OCI-LY1 (cell line): ENCODE measurements around the gene GSDMA.

Source experiments
- EZH2 ChIP-seq: fragments of 200-600 bp; sonication (generic), shearing (Covaris generic); IDR thresholded peaks from 2 replicates; pipeline ENCODE4 v1.8.0; 2017; ENCODE audit warnings: borderline replicate concordance, mixed run types, mild to moderate bottlenecking, antibody characterized with exemption, low read length, moderate library complexity, mixed read lengths
- TF ChIP-seq, protein P1 (sequence below): fragments of 200-600 bp; sonication (generic), shearing (Covaris generic); IDR thresholded peaks from 2 replicates; pipeline ENCODE4 v1.5.1; 2017; ENCODE audit warnings: mild to moderate bottlenecking, antibody characterized with exemption, low read length, moderate library complexity, mixed read lengths

DNA sequence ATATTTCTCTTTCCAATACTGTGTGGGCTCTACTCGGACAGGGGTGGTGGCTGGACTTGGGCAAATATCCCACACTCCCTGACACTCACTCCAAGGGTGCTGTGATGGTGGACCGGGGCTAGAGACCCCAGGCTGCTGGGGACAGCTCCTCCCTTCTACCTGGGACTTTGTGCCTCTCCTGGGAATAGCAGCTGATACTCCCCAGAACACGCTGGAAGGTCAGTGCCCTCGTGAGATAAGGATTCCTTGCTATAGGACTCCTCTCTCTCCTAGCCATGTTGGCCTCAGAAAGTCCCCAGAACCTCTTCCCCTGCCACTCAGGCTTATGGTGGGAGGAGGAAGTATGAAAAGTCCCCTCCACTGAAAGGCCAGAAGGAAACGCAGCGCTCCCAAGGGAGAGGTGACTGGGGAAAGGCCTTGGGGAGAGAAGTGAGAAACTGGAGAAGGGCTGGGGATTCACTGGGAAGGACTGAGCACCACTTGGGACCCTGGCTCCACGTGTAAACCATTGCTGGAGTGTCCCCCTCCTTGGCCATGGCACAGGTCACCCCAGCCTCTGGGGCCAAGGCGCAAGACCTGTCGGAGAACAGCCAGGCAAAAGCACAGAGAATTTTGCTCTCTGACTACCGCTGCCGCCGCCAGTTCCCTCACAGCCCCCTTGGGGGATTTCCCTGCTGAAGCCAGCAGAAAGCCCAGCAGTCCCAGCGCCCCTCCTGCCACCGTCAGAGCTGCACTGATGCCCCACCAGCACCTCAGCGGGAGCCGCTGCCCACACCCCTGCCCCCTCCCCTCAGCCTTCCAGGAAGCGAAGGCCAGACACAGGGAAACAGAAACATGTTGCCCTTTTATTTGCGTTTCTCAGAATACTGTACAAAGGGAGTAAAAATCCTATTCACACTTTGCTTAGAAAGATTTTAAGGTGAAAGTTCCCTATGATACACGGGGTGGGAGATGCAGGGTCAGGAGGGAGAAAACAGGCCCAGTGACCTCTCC lies 42.3 kb upstream of the GSDMA start:
- TF ChIP-seq EZH2 = no peak
- TF ChIP-seq, protein P1, sequence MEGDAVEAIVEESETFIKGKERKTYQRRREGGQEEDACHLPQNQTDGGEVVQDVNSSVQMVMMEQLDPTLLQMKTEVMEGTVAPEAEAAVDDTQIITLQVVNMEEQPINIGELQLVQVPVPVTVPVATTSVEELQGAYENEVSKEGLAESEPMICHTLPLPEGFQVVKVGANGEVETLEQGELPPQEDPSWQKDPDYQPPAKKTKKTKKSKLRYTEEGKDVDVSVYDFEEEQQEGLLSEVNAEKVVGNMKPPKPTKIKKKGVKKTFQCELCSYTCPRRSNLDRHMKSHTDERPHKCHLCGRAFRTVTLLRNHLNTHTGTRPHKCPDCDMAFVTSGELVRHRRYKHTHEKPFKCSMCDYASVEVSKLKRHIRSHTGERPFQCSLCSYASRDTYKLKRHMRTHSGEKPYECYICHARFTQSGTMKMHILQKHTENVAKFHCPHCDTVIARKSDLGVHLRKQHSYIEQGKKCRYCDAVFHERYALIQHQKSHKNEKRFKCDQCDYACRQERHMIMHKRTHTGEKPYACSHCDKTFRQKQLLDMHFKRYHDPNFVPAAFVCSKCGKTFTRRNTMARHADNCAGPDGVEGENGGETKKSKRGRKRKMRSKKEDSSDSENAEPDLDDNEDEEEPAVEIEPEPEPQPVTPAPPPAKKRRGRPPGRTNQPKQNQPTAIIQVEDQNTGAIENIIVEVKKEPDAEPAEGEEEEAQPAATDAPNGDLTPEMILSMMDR = no peak
